ENCODE measurements around the gene CATSPERE. TPM values are rescaled to one million over a fixed set of nuclear protein-coding genes. Genes with fewer than 3 reads are reported as not detected.
"Not testable (repeated sequence)": the region's sequence is repeated elsewhere in the genome, so short reads cannot be mapped to it uniquely, and the experiment has no call there.

The CATSPERE gene
- polyA plus RNA-seq, 4 donors, result 0.19 to 0.74 TPM; not detected in 2

GRCh38 chr1:244494653-244495052 lies 33.6 kb downstream of the CATSPERE start:
- Histone ChIP-seq H3K4me3 (ENCODE audit: low read depth in 1 of 3, low read length in 3 of 3) (no peak overlapping the region), H3K27me3 (ENCODE audit: control insufficient read depth in 3 of 3, insufficient read depth in 3 of 3, low read length in 3 of 3) (no peaks in the 10 kb centered on the region), H3K27ac (ENCODE audit: low read depth in 1 of 3, low read length in 2 of 3) (no peak overlapping the region), H3K4me1 (ENCODE audit: control insufficient read depth in 3 of 3, insufficient read depth in 2 of 3, low read depth in 1 of 3, low read length in 2 of 3) (no peaks in the 10 kb centered on the region), H3K9me3 (ENCODE audit: control insufficient read depth in 2 of 2, insufficient read depth in 1 of 2, low read depth in 1 of 2, low read length in 1 of 2) (no peaks in the 10 kb centered on the region), H3K36me3 (ENCODE audit: control insufficient read depth in 3 of 3, insufficient read depth in 2 of 3, low read depth in 1 of 3, low read length in 3 of 3) (no peaks in the 10 kb centered on the region)
- FAIRE-seq (no peak), DNase-seq (no peak)
- WGBS, 3 donors, result 88 to 100% (median 94%) methylated on average over 2 of the region's 2 CpGs

- H3K4me1 ChIP-seq (ENCODE audit: control insufficient read depth in 3 of 3, insufficient read depth in 2 of 3, low read depth in 1 of 3, low read length in 2 of 3), result no peaks in the 10 kb centered on the region
- no peaks in the 10 kb centered on the region for H3K9me3 ChIP-seq (ENCODE audit: control insufficient read depth in 2 of 2, insufficient read depth in 1 of 2, low read depth in 1 of 2, low read length in 1 of 2)
- no peaks in the 10 kb centered on the region for H3K36me3 ChIP-seq (ENCODE audit: control insufficient read depth in 3 of 3, insufficient read depth in 2 of 3, low read depth in 1 of 3, low read length in 3 of 3)
- DNase-seq (no peak), FAIRE-seq (no peak)
- no peak overlapping the region for H3K27ac ChIP-seq (ENCODE audit: low read depth in 1 of 3, low read length in 2 of 3)
- no peaks in the 10 kb centered on the region for H3K27me3 ChIP-seq (ENCODE audit: control insufficient read depth in 3 of 3, insufficient read depth in 3 of 3, low read length in 3 of 3)
- 58 to 74% (median 67%) methylated on average over 1 of the region's 1 CpG for WGBS, 3 donors
- H3K4me3 ChIP-seq (ENCODE audit: low read depth in 1 of 3, low read length in 3 of 3), result no peak overlapping the region
These were observed 35.1 kb downstream of the CATSPERE start for GRCh38 chr1:244496186-244496585.

- DNase-seq (no peak), FAIRE-seq (no peak)
- H3K27ac ChIP-seq (ENCODE audit: low read depth in 1 of 3, low read length in 2 of 3), result no peak overlapping the region
- H3K9me3 ChIP-seq (ENCODE audit: control insufficient read depth in 2 of 2, insufficient read depth in 1 of 2, low read depth in 1 of 2, low read length in 1 of 2), result no peaks in the 10 kb centered on the region
- no peak overlapping the region for H3K4me3 ChIP-seq (ENCODE audit: low read depth in 1 of 3, low read length in 3 of 3)
- no peaks in the 10 kb centered on the region for H3K4me1 ChIP-seq (ENCODE audit: control insufficient read depth in 3 of 3, insufficient read depth in 2 of 3, low read depth in 1 of 3, low read length in 2 of 3)
- H3K27me3 ChIP-seq (ENCODE audit: control insufficient read depth in 3 of 3, insufficient read depth in 3 of 3, low read length in 3 of 3), result no peaks in the 10 kb centered on the region
- WGBS, 3 donors, result 43 to 67% (median 51%) methylated on average over 1 of the region's 1 CpG
- no peaks in the 10 kb centered on the region for H3K36me3 ChIP-seq (ENCODE audit: control insufficient read depth in 3 of 3, insufficient read depth in 2 of 3, low read depth in 1 of 3, low read length in 3 of 3)
These were observed 36.7 kb downstream of the CATSPERE start for GRCh38 chr1:244497805-244498204.

GRCh38 chr1:244499484-244499883 lies 38.4 kb downstream of the CATSPERE start:
- not testable (repeated sequence) for H3K27ac ChIP-seq (ENCODE audit: low read depth in 1 of 3, low read length in 2 of 3); DNase-seq; H3K36me3 ChIP-seq (ENCODE audit: control insufficient read depth in 3 of 3, insufficient read depth in 2 of 3, low read depth in 1 of 3, low read length in 3 of 3); H3K4me1 ChIP-seq (ENCODE audit: control insufficient read depth in 3 of 3, insufficient read depth in 2 of 3, low read depth in 1 of 3, low read length in 2 of 3); H3K4me3 ChIP-seq (ENCODE audit: low read depth in 1 of 3, low read length in 3 of 3); FAIRE-seq; H3K27me3 ChIP-seq (ENCODE audit: control insufficient read depth in 3 of 3, insufficient read depth in 3 of 3, low read length in 3 of 3); H3K9me3 ChIP-seq (ENCODE audit: control insufficient read depth in 2 of 2, insufficient read depth in 1 of 2, low read depth in 1 of 2, low read length in 1 of 2)
- WGBS, 3 donors, result 69 to 84% (median 83%) methylated on average over 2 of the region's 2 CpGs

- 74 to 91% (median 87%) methylated on average over 4 of the region's 4 CpGs for WGBS, 3 donors
- not testable (repeated sequence) for H3K27ac ChIP-seq (ENCODE audit: low read depth in 1 of 3, low read length in 2 of 3); H3K4me3 ChIP-seq (ENCODE audit: low read depth in 1 of 3, low read length in 3 of 3); FAIRE-seq; H3K27me3 ChIP-seq (ENCODE audit: control insufficient read depth in 3 of 3, insufficient read depth in 3 of 3, low read length in 3 of 3); H3K36me3 ChIP-seq (ENCODE audit: control insufficient read depth in 3 of 3, insufficient read depth in 2 of 3, low read depth in 1 of 3, low read length in 3 of 3); DNase-seq; H3K9me3 ChIP-seq (ENCODE audit: control insufficient read depth in 2 of 2, insufficient read depth in 1 of 2, low read depth in 1 of 2, low read length in 1 of 2); H3K4me1 ChIP-seq (ENCODE audit: control insufficient read depth in 3 of 3, insufficient read depth in 2 of 3, low read depth in 1 of 3, low read length in 2 of 3)
These were observed 39.4 kb downstream of the CATSPERE start for GRCh38 chr1:244500515-244500914.

GRCh38 chr1:244502630-244503029 lies 41.6 kb downstream of the CATSPERE start:
- H3K4me3 ChIP-seq (ENCODE audit: low read depth in 1 of 3, low read length in 3 of 3), result no peak overlapping the region
- H3K27ac ChIP-seq (ENCODE audit: low read depth in 1 of 3, low read length in 2 of 3), result no peak overlapping the region
- no peak for DNase-seq
- 70 to 75% (median 74%) methylated on average over 3 of the region's 3 CpGs for WGBS, 3 donors
- no peak for FAIRE-seq
- no peaks in the 10 kb centered on the region for H3K4me1 ChIP-seq (ENCODE audit: control insufficient read depth in 3 of 3, insufficient read depth in 2 of 3, low read depth in 1 of 3, low read length in 2 of 3)
- H3K9me3 ChIP-seq (ENCODE audit: control insufficient read depth in 2 of 2, insufficient read depth in 1 of 2, low read depth in 1 of 2, low read length in 1 of 2), result no peaks in the 10 kb centered on the region
- H3K27me3 ChIP-seq (ENCODE audit: control insufficient read depth in 3 of 3, insufficient read depth in 3 of 3, low read length in 3 of 3), result no peaks in the 10 kb centered on the region
- no peaks in the 10 kb centered on the region for H3K36me3 ChIP-seq (ENCODE audit: control insufficient read depth in 3 of 3, insufficient read depth in 2 of 3, low read depth in 1 of 3, low read length in 3 of 3)

GRCh38 chr1:244513493-244513892 lies 52.4 kb downstream of the CATSPERE start:
- DNase-seq, result no peak

GRCh38 chr1:244515680-244516079 lies 54.6 kb downstream of the CATSPERE start:
- 80 to 86% (median 81%) methylated on average over 2 of the region's 2 CpGs for WGBS, 3 donors
- H3K9me3 ChIP-seq (ENCODE audit: control insufficient read depth in 2 of 2, insufficient read depth in 1 of 2, low read depth in 1 of 2, low read length in 1 of 2), result peaks cover 0 to 12% of the 10 kb centered on the region in 2 donors
- FAIRE-seq, result no peak

More at GRCh38 chr1:244513493-244513892, 52.4 kb downstream of the CATSPERE start:
- Histone ChIP-seq H3K27ac (ENCODE audit: low read depth in 1 of 3, low read length in 2 of 3) (no peak overlapping the region), H3K27me3 (ENCODE audit: control insufficient read depth in 3 of 3, insufficient read depth in 3 of 3, low read length in 3 of 3) (no peaks in the 10 kb centered on the region), H3K9me3 (ENCODE audit: control insufficient read depth in 2 of 2, insufficient read depth in 1 of 2, low read depth in 1 of 2, low read length in 1 of 2) (peaks cover 0 to 12% of the 10 kb centered on the region in 2 donors), H3K36me3 (ENCODE audit: control insufficient read depth in 3 of 3, insufficient read depth in 2 of 3, low read depth in 1 of 3, low read length in 3 of 3) (no peaks in the 10 kb centered on the region), H3K4me1 (ENCODE audit: control insufficient read depth in 3 of 3, insufficient read depth in 2 of 3, low read depth in 1 of 3, low read length in 2 of 3) (no peaks in the 10 kb centered on the region), H3K4me3 (ENCODE audit: low read depth in 1 of 3, low read length in 3 of 3) (no peak overlapping the region)
- 94 to 99% (median 95%) methylated on average over 5 of the region's 5 CpGs for WGBS, 3 donors
- no peak for FAIRE-seq

GRCh38 chr1:244536316-244536715 lies 75.2 kb downstream of the CATSPERE start:
- no peak for FAIRE-seq

More at GRCh38 chr1:244515680-244516079, 54.6 kb downstream of the CATSPERE start:
- Histone ChIP-seq H3K27me3 (ENCODE audit: control insufficient read depth in 3 of 3, insufficient read depth in 3 of 3, low read length in 3 of 3) (no peaks in the 10 kb centered on the region), H3K36me3 (ENCODE audit: control insufficient read depth in 3 of 3, insufficient read depth in 2 of 3, low read depth in 1 of 3, low read length in 3 of 3) (peaks cover 0 to 3% (median 0%) of the 10 kb centered on the region in 3 donors), H3K4me3 (ENCODE audit: low read depth in 1 of 3, low read length in 3 of 3) (no peak overlapping the region), H3K4me1 (ENCODE audit: control insufficient read depth in 3 of 3, insufficient read depth in 2 of 3, low read depth in 1 of 3, low read length in 2 of 3) (no peaks in the 10 kb centered on the region), H3K27ac (ENCODE audit: low read depth in 1 of 3, low read length in 2 of 3) (no peak overlapping the region)
- no peak for DNase-seq

More at GRCh38 chr1:244536316-244536715, 75.2 kb downstream of the CATSPERE start:
- WGBS, 3 donors, result 61 to 78% (median 64%) methylated on average over 10 of the region's 10 CpGs
- Histone ChIP-seq H3K4me3 (ENCODE audit: low read depth in 1 of 3, low read length in 3 of 3) (no peak overlapping the region), H3K9me3 (ENCODE audit: control insufficient read depth in 2 of 2, insufficient read depth in 1 of 2, low read depth in 1 of 2, low read length in 1 of 2) (peaks cover 0 to 7% of the 10 kb centered on the region in 2 donors), H3K4me1 (ENCODE audit: control insufficient read depth in 3 of 3, insufficient read depth in 2 of 3, low read depth in 1 of 3, low read length in 2 of 3) (no peaks in the 10 kb centered on the region), H3K27me3 (ENCODE audit: control insufficient read depth in 3 of 3, insufficient read depth in 3 of 3, low read length in 3 of 3) (no peaks in the 10 kb centered on the region), H3K27ac (ENCODE audit: low read depth in 1 of 3, low read length in 2 of 3) (no peak overlapping the region), H3K36me3 (ENCODE audit: control insufficient read depth in 3 of 3, insufficient read depth in 2 of 3, low read depth in 1 of 3, low read length in 3 of 3) (no peaks in the 10 kb centered on the region)
- DNase-seq, result no peak
